ENCODE results near the gene FMNL2.

- TF ChIP-seq, protein P1, sequence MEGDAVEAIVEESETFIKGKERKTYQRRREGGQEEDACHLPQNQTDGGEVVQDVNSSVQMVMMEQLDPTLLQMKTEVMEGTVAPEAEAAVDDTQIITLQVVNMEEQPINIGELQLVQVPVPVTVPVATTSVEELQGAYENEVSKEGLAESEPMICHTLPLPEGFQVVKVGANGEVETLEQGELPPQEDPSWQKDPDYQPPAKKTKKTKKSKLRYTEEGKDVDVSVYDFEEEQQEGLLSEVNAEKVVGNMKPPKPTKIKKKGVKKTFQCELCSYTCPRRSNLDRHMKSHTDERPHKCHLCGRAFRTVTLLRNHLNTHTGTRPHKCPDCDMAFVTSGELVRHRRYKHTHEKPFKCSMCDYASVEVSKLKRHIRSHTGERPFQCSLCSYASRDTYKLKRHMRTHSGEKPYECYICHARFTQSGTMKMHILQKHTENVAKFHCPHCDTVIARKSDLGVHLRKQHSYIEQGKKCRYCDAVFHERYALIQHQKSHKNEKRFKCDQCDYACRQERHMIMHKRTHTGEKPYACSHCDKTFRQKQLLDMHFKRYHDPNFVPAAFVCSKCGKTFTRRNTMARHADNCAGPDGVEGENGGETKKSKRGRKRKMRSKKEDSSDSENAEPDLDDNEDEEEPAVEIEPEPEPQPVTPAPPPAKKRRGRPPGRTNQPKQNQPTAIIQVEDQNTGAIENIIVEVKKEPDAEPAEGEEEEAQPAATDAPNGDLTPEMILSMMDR (IDR thresholded peaks at IDR 0.05; ENCODE audit: low read length) = no peak
- TF ChIP-seq EZH2phosphoT487 (IDR thresholded peaks at IDR 0.05; ENCODE audit: low read length) = no peak
- no peak for TF ChIP-seq EZH2 (optimal IDR thresholded peaks at IDR 0.05; ENCODE audit: low read depth, low read length)
Observed at GRCh38 chr2:152342259-152343046, 7.5 kb downstream of the FMNL2 start.

Data from MM.1S (cell line).